Right atrium auricular region (tissue), 2 donors: ENCODE results near the gene VPS9D1. TPM values are rescaled to one million over a fixed set of nuclear protein-coding genes. Genes with fewer than 3 reads are reported as not detected.

ENCODE experiments used
- DNase-seq: peaks from one replicate; pipeline ENCODE4 v3.0.0-alpha.2; 2019; ENCODE audit warnings: low spot score
- H3K27ac ChIP-seq, 2 donors: fragments of 200-600 bp; sonication (generic); 1 replicate in 1 of 2; 2 replicates in 1 of 2; pipeline ENCODE4 v1.5.1; 2016 to 2019
- H3K27me3 ChIP-seq, 2 donors: fragments of 200-600 bp; sonication (generic); one replicate each; pipeline versions ENCODE4 v1.5.1 to v1.6.0; 2017 to 2019
- H3K36me3 ChIP-seq: fragments of 200-600 bp; sonication (generic); one replicate; pipeline ENCODE4 v1.5.1; 2016
- H3K4me1 ChIP-seq, 2 donors: fragments of 200-600 bp; sonication (generic); one replicate each; pipeline versions ENCODE4 v1.5.1 to v1.6.0; 2017 to 2019
- H3K4me3 ChIP-seq, 2 donors: fragments of 200-600 bp; sonication (generic); 1 replicate in 1 of 2; 2 replicates in 1 of 2; pipeline ENCODE4 v1.5.1; 2017 to 2019; ENCODE audit warnings: mild to moderate bottlenecking in 1 of 2, moderate library complexity in 1 of 2
- H3K9me3 ChIP-seq, 2 donors: fragments of 200-600 bp; sonication (generic); one replicate each; pipeline ENCODE4 v1.5.1; 2019
- CTCF ChIP-seq, 2 donors: fragments of 200-600 bp; sonication (generic); IDR thresholded peaks; one replicate each; pipeline ENCODE4 v1.5.1; 2019; ENCODE audit warnings: antibody characterized with exemption in 2 of 2
- total RNA-seq, 2 donors: library from RNA; depleted of rRNA; stranded (reverse); fragments of >200 nt; gene quantifications; one replicate each; pipeline ENCODE4 v1.1.0, GENCODE V29; 2016

Gene VPS9D1
- total RNA-seq, 2 donors from 2014 or later: 7.3 to 11.3 TPM

- Histone ChIP-seq H3K27me3 (no peaks in the 10 kb centered on the region), H3K4me1 (peaks cover 0 to 20% of the 10 kb centered on the region in 2 donors), H3K36me3 (peaks cover 3% of the 10 kb centered on the region), H3K27ac (no peak overlapping the region), H3K9me3 (no peaks in the 10 kb centered on the region), H3K4me3 (no peak overlapping the region)
- no peak for DNase-seq
- TF ChIP-seq CTCF (IDR thresholded peaks at IDR 0.05): no peak
Measured at GRCh38 chr16:89717688-89718505, 2.8 kb downstream of the VPS9D1 start.

DNA sequence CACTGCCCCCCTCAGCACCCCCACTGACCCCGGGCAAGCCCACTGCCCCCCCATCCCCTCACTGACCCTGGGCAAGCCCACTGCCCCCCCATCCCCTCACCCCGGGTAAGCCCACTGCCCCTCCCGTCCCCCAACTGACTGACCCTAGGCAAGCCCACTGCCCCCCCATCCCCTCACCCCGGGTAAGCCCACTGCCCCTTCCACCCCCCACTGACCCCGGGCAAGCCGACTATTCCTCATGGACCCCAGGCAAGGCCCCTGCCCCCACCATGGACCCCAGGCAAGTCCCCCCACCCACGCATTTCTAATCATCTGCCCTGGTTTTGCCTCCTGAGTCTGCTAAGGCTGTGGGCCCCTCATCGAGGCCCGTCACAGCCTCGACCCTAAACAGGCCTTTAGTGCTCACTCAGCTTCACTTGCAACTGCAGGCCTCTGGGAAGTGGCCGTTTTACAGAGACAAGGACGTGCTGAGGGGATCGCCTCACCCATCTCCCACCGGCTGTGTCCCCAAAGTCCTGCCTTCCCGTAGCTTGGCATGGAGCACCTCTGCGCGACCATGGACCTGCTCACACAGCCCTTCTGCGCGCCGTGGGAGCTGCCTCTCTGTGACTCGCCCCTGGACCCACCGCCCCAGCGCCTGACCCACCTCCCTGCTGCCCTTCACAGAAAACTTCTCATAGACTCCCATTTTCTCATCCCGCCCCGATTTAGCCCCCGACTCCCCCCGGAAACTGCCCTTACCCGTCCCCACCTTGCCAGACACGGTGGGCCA is 3.6 kb downstream of the VPS9D1 start:
- peaks cover 0 to 16% of the 10 kb centered on the region in 2 donors for H3K4me1 ChIP-seq
- DNase-seq: no peak
- no peaks in the 10 kb centered on the region for H3K27me3 ChIP-seq
- no peak overlapping the region for H3K4me3 ChIP-seq
- H3K36me3 ChIP-seq: no peaks in the 10 kb centered on the region
- H3K9me3 ChIP-seq: no peaks in the 10 kb centered on the region
- TF ChIP-seq CTCF (IDR thresholded peaks at IDR 0.05): no peak
- H3K27ac ChIP-seq: no peak overlapping the region

GRCh38 chr16:89716493-89716892 is 4.2 kb downstream of the VPS9D1 start:
- no peak for DNase-seq
- no peak for TF ChIP-seq CTCF (IDR thresholded peaks at IDR 0.05)
- Histone ChIP-seq H3K4me1 (peaks cover 0 to 21% of the 10 kb centered on the region in 2 donors), H3K9me3 (no peaks in the 10 kb centered on the region), H3K27me3 (no peaks in the 10 kb centered on the region), H3K4me3 (no peak overlapping the region), H3K36me3 (no peaks in the 10 kb centered on the region), H3K27ac (no peak overlapping the region)

- H3K4me1 ChIP-seq: peaks cover 0 to 11% of the 10 kb centered on the region in 2 donors
- H3K36me3 ChIP-seq: no peaks in the 10 kb centered on the region
- no peak for DNase-seq
- no peaks in the 10 kb centered on the region for H3K27me3 ChIP-seq
- TF ChIP-seq CTCF (IDR thresholded peaks at IDR 0.05): no peak
- no peaks in the 10 kb centered on the region for H3K9me3 ChIP-seq
- H3K27ac ChIP-seq: no peak overlapping the region
- H3K4me3 ChIP-seq: peak overlapping the region in 1 of 2 donors; percentile 33
Measured at GRCh38 chr16:89712274-89712781, 8.4 kb downstream of the VPS9D1 start.

DNA sequence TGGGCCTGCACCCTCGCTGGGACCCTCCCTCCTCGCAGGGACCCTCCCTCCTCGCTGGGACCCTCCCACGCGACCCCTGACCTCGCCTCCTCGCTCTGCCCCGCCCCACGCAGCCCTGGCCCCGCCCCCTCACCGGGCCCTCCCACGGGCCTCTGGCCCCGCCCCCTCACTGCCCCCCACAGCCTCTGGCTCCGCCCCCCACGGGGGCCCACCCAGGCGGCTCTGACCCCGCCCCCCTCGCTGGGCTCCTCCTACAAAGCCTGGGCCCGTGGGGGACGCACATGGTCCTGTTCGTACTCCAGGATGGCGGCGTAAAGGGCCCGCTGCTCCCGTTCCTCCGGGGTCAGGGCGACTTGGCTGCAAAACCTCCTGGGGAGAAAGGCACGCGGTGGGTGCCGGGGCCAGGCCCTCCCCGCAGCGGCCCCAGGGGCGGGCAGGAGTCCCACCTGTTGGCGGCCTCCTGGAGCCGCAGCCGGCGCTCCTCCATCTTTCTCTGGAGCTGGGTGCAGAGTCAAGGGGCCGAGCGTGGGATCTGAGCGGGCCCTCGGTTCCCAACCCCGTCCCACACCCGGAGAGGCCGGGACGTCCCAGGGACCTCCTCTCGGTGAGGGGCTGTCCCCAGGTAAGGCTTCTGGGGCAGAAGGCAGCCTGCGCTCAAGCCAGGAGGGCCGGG is 9.0 kb downstream of the VPS9D1 start:
- H3K27ac ChIP-seq: no peak overlapping the region
- H3K4me3 ChIP-seq: peak overlapping the region in 1 of 2 donors; percentile 33

More for the DNA sequence above, 9.0 kb downstream of the VPS9D1 start:
- H3K36me3 ChIP-seq: no peaks in the 10 kb centered on the region
- no peaks in the 10 kb centered on the region for H3K9me3 ChIP-seq
- H3K4me1 ChIP-seq: peaks cover 0 to 12% of the 10 kb centered on the region in 2 donors
- no peaks in the 10 kb centered on the region for H3K27me3 ChIP-seq
- no peak for TF ChIP-seq CTCF (IDR thresholded peaks at IDR 0.05)
- DNase-seq: no peak
